ENCODE results near the gene DENND1A. TPM values are rescaled to one million over a fixed set of nuclear protein-coding genes. Genes with fewer than 3 reads are reported as not detected.

The DENND1A gene
- total and polyA plus RNA-seq, 5 experiments from 2014 or later, result 2.6 to 14.3 (median 5.3) TPM

DNA sequence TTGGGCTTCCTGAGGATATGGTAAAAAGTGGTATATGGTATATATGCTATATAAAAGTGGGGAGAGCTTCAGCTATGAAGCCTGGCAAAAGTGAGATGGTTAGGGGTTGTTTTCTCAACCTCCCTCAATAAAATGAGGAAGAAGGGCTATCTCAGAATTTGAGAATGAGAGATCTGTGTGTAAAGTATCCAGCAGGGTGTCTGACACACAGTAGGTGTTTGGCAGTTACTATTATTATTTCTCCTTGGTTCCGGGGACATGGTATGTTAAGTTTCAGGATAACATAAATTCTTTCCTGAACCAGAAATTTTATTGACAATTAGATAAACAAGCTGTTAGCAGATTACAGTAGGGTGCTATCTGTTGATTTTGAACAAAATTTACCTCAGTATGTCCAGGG lies 94.1 kb downstream of the DENND1A start:
- ATAC-seq (no peak), DNase-seq (no peak)
- peaks cover 17 to 22% (median 19%) of the 10 kb centered on the region in 3 donors for H3K36me3 Mint-ChIP-seq
- no peaks in the 10 kb centered on the region for H3K27me3 Mint-ChIP-seq
- peak overlapping the region in 6 of 10 donors; percentile 46 to 84 (median 73) for H3K4me3 Mint-ChIP-seq
- POLR2A ChIA-PET, result no interaction called here
- H3K4me1 Mint-ChIP-seq, result peaks cover 12 to 28% (median 23%) of the 10 kb centered on the region in 4 donors
- H3K27ac Mint-ChIP-seq, result peak overlapping the region in 4 of 10 donors; percentile 11 to 57 (median 34)
- H3K9me3 Mint-ChIP-seq, result peaks cover 0 to 17% (median 9%) of the 10 kb centered on the region in 9 donors

DNA sequence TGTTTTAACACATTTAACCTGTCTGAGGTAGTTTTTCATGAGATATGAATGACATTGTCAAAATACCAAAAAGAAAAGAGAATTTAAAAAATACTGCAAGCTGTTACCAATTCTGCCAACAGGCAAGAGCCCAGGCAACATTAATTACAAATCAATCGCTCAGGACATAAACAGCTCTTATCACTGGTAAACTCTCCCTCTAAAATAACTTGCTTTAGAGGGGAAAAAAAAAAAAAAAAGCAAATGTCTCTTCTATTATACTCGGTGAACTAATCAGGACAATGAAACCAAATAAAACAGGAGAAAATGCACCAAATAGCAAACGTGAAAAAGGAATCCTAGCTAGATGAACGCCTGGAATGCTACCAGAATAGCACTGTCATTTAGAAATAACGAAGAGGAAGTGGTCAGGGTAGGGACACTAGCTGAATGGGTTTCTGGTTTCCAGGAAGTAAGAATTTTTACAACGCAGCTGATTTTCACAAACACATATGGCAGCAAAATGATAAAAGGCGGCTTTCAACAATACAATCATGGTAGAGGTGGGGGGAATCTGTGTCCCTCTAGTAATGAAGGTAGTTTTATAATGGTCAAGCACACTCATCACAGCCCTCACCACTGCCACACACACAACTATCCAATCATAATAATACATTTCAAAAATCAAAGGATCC lies 94.9 kb downstream of the DENND1A start:
- ATAC-seq (peak in 1 of 2 donors; percentile 30), DNase-seq (peak in 3 of 10 donors; percentile 1 to 17 (median 4))
- peaks cover 20 to 26% (median 22%) of the 10 kb centered on the region in 3 donors for H3K36me3 Mint-ChIP-seq
- peaks cover 12 to 28% (median 23%) of the 10 kb centered on the region in 4 donors for H3K4me1 Mint-ChIP-seq
- POLR2A ChIA-PET, result no interaction called here
- no peaks in the 10 kb centered on the region for H3K27me3 Mint-ChIP-seq
- H3K27ac Mint-ChIP-seq, result peak overlapping the region in 7 of 10 donors; percentile 11 to 71 (median 54)
- peaks cover 5 to 22% (median 12%) of the 10 kb centered on the region in 9 donors for H3K9me3 Mint-ChIP-seq
- peak overlapping the region; percentile 46 to 84 (median 72) for H3K4me3 Mint-ChIP-seq

DNA sequence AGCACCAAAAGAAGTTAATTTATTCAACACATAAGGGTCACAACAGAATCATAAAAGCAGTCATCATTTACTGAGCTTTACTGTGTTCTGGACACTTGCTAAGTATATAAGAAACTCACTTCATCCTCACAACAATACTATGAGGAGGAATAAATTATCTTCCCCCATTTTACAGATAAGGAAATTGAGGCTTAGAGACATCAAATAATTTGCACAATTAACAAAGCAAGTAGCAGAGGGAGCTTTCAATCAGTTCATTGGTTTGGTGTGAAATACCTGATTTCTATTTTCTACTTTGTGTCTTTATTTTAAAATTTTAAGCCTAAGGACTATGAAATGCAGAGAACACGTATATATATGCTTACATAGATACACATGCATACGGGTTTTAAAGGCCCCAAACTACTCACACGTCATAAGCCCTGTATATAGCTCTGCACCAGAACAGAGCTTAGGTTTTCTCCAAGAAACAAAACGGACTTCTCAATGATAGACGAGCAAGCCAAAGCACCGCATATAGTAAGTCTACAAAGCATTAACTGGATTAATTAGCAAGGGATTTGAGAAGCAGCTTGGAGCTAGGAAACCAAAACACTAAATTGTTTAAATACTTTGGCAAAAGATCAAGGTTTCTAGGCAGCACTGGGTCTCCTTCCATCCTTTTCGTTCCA lies 95.6 kb downstream of the DENND1A start:
- peaks cover 27 to 31% (median 27%) of the 10 kb centered on the region in 3 donors for H3K36me3 Mint-ChIP-seq
- H3K27me3 Mint-ChIP-seq, result no peaks in the 10 kb centered on the region
- POLR2A ChIA-PET, result no interaction called here
- DNase-seq (no peak), ATAC-seq (no peak)
- no peak overlapping the region for H3K27ac Mint-ChIP-seq
- peaks cover 12 to 28% (median 23%) of the 10 kb centered on the region in 4 donors for H3K4me1 Mint-ChIP-seq
- peaks cover 11 to 29% (median 17%) of the 10 kb centered on the region in 9 donors for H3K9me3 Mint-ChIP-seq
- peak overlapping the region in 5 of 10 donors; percentile 46 to 84 (median 72) for H3K4me3 Mint-ChIP-seq

DNA sequence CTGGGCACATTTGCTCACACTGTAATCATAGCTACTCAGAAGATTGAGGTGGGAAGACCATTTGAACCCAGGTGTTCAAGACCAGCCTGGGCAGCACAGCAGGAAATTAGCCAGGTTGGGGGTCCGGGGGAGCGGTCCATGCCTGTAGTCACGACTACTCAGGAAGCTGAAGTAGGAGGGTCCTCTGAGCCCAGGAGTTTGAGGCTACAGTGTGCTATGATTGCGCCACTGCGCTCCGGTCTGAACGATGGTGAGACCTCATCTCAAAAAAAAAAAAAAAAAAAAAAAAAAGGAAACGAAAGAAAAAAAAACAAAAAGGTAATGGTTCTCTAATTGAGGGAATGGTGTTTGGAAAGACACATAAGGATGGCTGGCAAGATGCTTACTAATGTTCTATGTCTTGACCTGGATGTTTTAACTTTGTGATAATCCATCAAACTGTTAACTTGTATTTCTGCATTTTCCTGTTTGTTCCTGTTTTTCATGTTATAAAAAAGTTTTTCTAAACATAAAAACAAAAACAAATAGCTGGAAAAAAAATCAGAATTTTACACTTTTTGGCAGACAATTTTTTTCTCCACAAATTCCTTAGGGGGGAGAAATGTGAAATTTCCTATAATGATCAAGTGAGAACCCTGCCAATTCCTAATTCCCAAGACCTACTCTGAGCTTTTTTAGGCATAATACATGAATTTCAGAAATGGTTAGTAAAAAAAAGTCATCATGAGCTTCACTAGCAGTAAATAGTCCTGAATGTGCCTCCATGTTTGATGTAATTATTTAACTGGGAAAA lies 96.9 kb downstream of the DENND1A start:
- H3K36me3 Mint-ChIP-seq, result peaks cover 36 to 39% (median 36%) of the 10 kb centered on the region in 3 donors
- peaks cover 13 to 42% (median 28%) of the 10 kb centered on the region in 9 donors for H3K9me3 Mint-ChIP-seq
- peaks cover 12 to 28% (median 23%) of the 10 kb centered on the region in 4 donors for H3K4me1 Mint-ChIP-seq
- POLR2A ChIA-PET, result interaction anchor here (0.6 kb wide), 2 partner anchors 21 to 194 kb away, joined by 4 to 6 read pairs; no protein-coding TSS in a partner anchor
- no peak overlapping the region for H3K4me3 Mint-ChIP-seq
- DNase-seq, result no peak
- no peak overlapping the region for H3K27ac Mint-ChIP-seq
- H3K27me3 Mint-ChIP-seq, result no peaks in the 10 kb centered on the region
- ATAC-seq, result no peak

DNA sequence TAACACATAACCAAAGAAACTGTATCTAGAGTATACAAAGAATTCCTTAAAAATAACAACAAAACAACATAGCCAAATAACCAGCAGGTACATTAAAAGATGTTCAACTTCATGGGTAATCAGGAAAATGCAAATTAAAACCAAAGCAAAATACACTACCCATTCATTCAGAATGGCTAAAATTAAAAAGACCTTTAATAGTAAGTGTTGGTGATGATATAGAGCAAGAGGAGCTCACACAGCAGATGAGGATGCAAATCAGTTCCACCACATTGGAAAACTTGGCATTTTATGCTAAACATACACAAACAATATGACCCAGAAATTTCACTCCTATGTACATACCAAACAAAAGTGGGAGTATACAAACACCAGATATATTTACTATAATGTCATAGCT lies 97.8 kb downstream of the DENND1A start:
- Mint-ChIP-seq H3K27ac (no peak overlapping the region), H3K36me3 (peaks cover 43 to 47% (median 45%) of the 10 kb centered on the region in 3 donors), H3K27me3 (no peaks in the 10 kb centered on the region), H3K9me3 (peaks cover 16 to 50% (median 36%) of the 10 kb centered on the region in 9 donors), H3K4me1 (peaks cover 11 to 28% (median 23%) of the 10 kb centered on the region in 4 donors), H3K4me3 (no peak overlapping the region)
- POLR2A ChIA-PET, result no interaction called here
- ATAC-seq (no peak), DNase-seq (no peak)

DNA sequence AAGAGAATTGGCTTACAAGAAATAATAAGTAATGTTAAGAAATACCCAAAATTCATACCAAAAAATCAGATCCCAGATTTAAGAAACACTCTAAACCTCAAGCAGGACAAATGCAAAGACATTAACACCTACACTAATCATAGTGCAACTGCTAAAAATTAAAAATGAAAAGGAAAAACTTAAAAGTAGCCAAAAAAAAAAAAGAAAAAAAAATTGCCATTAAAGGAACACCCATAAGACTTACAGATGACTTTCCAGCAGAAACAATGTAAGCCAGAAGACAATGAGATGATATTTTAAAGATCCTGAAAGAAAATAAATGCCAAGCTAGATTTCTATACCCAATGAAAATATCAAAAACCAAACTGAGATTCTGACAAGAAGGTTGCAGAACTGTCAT lies 101.5 kb downstream of the DENND1A start:
- no peak for DNase-seq
- Mint-ChIP-seq H3K4me3 (no peak overlapping the region), H3K27me3 (no peaks in the 10 kb centered on the region), H3K36me3 (peaks cover 47 to 59% (median 48%) of the 10 kb centered on the region in 3 donors), H3K9me3 (peaks cover 16 to 50% (median 37%) of the 10 kb centered on the region in 9 donors), H3K4me1 (peaks cover 4 to 6% (median 5%) of the 10 kb centered on the region in 4 donors), H3K27ac (no peak overlapping the region)
- no peak for ATAC-seq
- POLR2A ChIA-PET, result no interaction called here

DNA sequence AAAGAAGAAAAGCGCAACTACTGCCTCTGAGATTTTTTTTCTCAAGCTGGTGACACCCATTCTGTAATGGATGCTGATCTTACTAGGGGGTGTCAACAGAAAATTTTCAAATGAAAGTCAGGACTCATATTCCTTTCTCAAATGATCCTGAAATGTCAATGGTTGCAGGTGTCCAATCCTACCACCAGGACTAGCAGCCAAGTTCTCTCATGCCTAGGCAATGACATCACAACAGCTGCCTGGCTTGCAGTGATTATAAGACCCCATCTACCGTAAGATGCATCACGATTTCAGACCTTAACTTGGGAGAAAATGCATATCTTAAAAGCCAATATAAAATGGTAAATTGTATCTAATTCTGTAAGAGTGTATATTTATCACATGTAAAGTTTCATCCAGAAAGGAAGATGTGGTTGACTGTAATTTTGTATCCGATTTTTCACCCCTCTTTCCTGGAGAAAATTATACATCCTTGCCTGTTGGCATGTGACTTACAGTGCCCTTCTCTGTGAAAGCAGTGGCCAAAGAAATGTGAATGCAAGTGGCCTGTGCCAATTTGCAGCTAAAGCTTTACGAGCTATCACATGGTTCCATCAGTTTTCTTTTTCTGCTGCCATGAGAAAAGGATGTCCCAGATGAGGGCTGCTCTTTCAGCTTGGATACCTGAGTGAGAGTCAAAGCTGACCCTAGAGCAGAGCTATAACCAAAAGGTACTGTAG lies 104.4 kb downstream of the DENND1A start:
- no peak overlapping the region for H3K27ac Mint-ChIP-seq
- no peaks in the 10 kb centered on the region for H3K27me3 Mint-ChIP-seq
- ATAC-seq, result no peak
- peaks cover 8 to 35% (median 30%) of the 10 kb centered on the region in 9 donors for H3K9me3 Mint-ChIP-seq
- H3K4me3 Mint-ChIP-seq, result no peak overlapping the region
- POLR2A ChIA-PET, result no interaction called here
- H3K36me3 Mint-ChIP-seq, result peaks cover 32 to 46% (median 33%) of the 10 kb centered on the region in 3 donors
- H3K4me1 Mint-ChIP-seq, result peaks cover 0 to 12% (median 8%) of the 10 kb centered on the region in 4 donors
- no peak for DNase-seq

DNA sequence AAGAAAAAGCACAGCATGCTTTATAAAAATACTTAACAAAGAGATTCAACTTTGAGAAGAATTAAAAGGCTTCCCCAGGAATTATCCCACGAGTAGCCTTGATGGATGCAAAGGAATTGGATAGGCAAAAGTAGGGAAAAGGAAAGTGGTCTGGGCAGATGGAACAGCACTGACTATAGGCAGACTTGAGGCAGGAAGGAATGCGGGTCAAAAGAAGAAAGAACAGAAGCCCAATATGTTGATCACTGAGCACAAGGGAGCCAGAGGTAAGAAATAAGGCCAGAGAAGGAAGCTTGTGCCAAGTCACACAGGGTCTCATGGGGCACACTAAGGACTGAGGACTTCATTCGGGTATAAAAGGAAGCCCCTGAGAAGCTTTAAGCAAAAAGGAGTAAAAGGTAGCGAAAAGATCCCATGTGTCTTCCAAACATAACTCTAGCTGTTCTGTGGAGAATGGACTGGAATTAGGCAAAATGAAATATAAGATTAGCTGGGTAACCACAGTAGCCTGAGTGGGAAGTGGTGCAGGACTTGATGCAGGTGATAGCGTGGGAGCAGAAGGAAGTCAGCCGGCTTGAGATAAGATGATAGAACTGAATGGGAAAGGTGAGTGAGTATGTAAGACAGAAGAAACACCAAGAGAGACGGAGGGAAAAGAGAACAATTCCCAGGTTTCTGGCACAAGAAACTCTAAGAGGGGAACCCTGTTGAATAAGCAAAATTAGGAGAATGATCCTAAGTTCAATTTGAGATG lies 106.6 kb downstream of the DENND1A start:
- peaks cover 0 to 16% (median 10%) of the 10 kb centered on the region in 9 donors for H3K9me3 Mint-ChIP-seq
- POLR2A ChIA-PET, result no interaction called here
- DNase-seq, result no peak
- peaks cover 14 to 29% (median 16%) of the 10 kb centered on the region in 3 donors for H3K36me3 Mint-ChIP-seq
- no peaks in the 10 kb centered on the region for H3K27me3 Mint-ChIP-seq
- H3K4me1 Mint-ChIP-seq, result peaks cover 2 to 12% (median 8%) of the 10 kb centered on the region in 4 donors
- H3K27ac Mint-ChIP-seq, result no peak overlapping the region
- ATAC-seq, result no peak
- H3K4me3 Mint-ChIP-seq, result no peak overlapping the region

DNA sequence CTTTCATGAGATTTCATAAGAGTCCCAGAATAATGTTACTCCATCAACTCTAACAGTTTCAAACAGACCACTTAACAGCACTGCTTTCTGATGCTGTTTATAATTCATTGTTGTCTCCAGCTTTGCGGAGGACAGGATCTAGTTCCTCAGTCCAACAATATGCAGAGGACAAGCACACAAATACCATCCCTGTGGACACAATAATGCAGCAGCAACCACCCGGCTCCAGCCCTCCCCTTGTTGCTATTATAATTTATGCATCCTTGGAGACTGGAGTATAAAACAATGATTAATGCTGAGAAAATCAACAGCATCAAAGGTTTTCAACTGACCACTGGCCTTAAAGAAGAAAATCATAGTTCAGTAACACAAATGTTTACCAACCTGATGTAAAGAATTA lies 108.3 kb downstream of the DENND1A start:
- Mint-ChIP-seq H3K27me3 (no peaks in the 10 kb centered on the region), H3K4me1 (peaks cover 2 to 12% (median 9%) of the 10 kb centered on the region in 4 donors), H3K36me3 (peaks cover 4 to 19% (median 4%) of the 10 kb centered on the region in 3 donors), H3K9me3 (peaks cover 0 to 4% (median 0%) of the 10 kb centered on the region in 9 donors), H3K27ac (no peak overlapping the region), H3K4me3 (no peak overlapping the region)
- POLR2A ChIA-PET, result no interaction called here
- ATAC-seq (no peak), DNase-seq (no peak)

DNA sequence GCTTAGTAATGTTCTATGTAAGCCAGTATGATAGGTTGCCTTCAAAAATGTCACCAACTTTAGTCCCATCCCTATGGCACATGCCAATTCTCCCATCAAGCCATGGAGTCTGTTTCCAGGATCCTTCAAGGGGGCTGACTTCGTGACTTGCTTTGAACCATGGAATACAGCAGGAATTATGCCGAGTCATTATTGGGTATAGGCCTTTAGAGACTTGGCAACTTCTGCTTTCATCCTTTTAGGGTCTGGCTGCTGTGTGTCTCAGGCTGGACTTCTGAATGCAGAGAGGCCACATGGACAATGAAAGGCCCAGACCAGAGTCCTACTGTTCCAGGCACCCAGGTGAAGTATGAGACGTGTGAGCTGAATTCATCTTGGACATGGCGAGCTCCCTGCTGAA lies 109.8 kb downstream of the DENND1A start:
- Mint-ChIP-seq H3K27ac (peak overlapping the region in 1 of 10 donors; percentile 10), H3K4me1 (peaks cover 2 to 12% (median 8%) of the 10 kb centered on the region in 4 donors), H3K27me3 (no peaks in the 10 kb centered on the region), H3K36me3 (peaks cover 0 to 9% (median 4%) of the 10 kb centered on the region in 3 donors), H3K4me3 (no peak overlapping the region), H3K9me3 (no peaks in the 10 kb centered on the region)
- ATAC-seq (no peak), DNase-seq (no peak)
- POLR2A ChIA-PET, result no interaction called here

DNA sequence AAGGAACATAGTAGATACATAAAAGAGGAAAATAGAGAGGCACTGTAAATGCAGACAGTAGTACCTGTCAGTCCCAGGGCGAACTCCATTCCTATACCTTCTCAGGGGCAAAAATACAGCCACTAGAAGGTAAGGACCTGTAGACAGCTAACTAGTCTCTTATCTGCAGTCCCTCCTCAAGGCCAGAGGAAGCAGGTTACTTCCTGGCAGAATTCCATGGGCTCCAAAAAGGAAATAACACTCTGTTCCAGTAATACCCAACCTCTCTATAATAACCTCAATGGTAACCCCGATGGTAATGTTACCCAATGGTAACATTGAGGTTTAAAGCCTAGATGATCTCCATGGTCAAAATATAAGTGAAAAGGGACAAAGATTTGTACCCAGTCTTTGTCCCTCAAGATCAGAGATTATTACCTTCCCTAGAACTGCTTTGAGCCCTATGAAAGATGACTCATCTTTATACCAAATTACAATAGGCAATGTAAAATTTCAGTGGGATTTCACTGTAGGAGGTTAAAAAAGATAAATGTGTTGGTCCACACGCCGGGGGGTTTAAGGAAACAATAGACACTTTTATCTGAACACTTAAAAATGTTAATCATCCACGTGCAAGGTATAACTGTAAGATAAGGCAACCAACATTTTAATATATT lies 113.0 kb downstream of the DENND1A start:
- Mint-ChIP-seq H3K9me3 (no peaks in the 10 kb centered on the region), H3K27ac (peak overlapping the region in 1 of 10 donors; percentile 24), H3K4me3 (no peak overlapping the region), H3K4me1 (peaks cover 0 to 9% (median 1%) of the 10 kb centered on the region in 4 donors), H3K27me3 (no peaks in the 10 kb centered on the region), H3K36me3 (peaks cover 0 to 7% (median 4%) of the 10 kb centered on the region in 3 donors)
- POLR2A ChIA-PET, result no interaction called here
- no peak for DNase-seq
- ATAC-seq, result no peak
